Measurements from ENCODE around the gene MALL. TPM values are rescaled to one million over a fixed set of nuclear protein-coding genes. Genes with fewer than 3 reads are reported as not detected.

MALL gene
- total and polyA plus RNA-seq, 9 of the 15 experiments (the other 6 are each of a cell fraction or from before 2014, with no cell fraction given): 0.24 TPM; not detected in 8

Small RNA genes within 50 kb of the gene (microRNA-seq; reads per million reads assigned to microRNA genes)
- not detected for gene MIR4267 (ENCODE audit: borderline microRNAs expressed)
- not detected for gene MIR4436B1 (ENCODE audit: borderline microRNAs expressed)

Small RNA genes within 50 kb of the gene (small RNA-seq; reads per million reads assigned to genes)
- gene MIR4267 (not detected), gene MIR4436B1 (not detected)

Other genes starting within 250 kb of the MALL start
- 0.77 and 1.2 TPM in 2 replicates for gene LIMS3, start 217.1 kb downstream of the MALL start, total RNA-seq (2014; rRNA removed)
- 2.1 and 2.9 TPM in 2 replicates for gene LIMS3, start 217.1 kb downstream of the MALL start, total RNA-seq (2014; rRNA removed; fragmentation: Illumina TruSeq; extraction: Trizol)
- gene LIMS3, start 217.1 kb downstream of the MALL start, total RNA-seq (2015; rRNA removed; fragmentation: Illumina TruSeq; extraction: Trizol): 0.36 and 2.1 TPM in 2 replicates
- 0.74 and 1.8 TPM in 2 replicates for gene LIMS3, start 217.1 kb downstream of the MALL start, total RNA-seq (2021)
- gene LIMS3, start 217.1 kb downstream of the MALL start, polyA plus RNA-seq (2011; rRNA removed): 1.5 and 4.5 TPM in 2 replicates
- 1.2 and 1.5 TPM in 2 replicates for gene LIMS3, start 217.1 kb downstream of the MALL start, polyA plus RNA-seq (2014; fragmentation: Illumina TruSeq; extraction: Trizol)
- 1 to 10 TPM; 1.5 to 1.9 TPM for gene LIMS3, start 217.1 kb downstream of the MALL start, polyA plus RNA-seq (2014; fragmentation: Nextera tagmentation; extraction: Ambion mirVana)
- gene LIMS3, start 217.1 kb downstream of the MALL start, polyA plus RNA-seq (2014; rRNA removed): 0.73 and 1.9 TPM in 2 replicates
- gene NPHP1, start 89.2 kb upstream of the MALL start, total RNA-seq (2014; rRNA removed): 0.32 TPM in 1 of 2 replicates, not detected in the other
- not detected in 2 replicates for gene NPHP1, start 89.2 kb upstream of the MALL start, total RNA-seq (2014; rRNA removed; fragmentation: Illumina TruSeq; extraction: Trizol)
- gene NPHP1, start 89.2 kb upstream of the MALL start, total RNA-seq (2015; rRNA removed; fragmentation: Illumina TruSeq; extraction: Trizol): not detected in 2 replicates
- not detected in 2 replicates for gene NPHP1, start 89.2 kb upstream of the MALL start, total RNA-seq (2021)
- gene NPHP1, start 89.2 kb upstream of the MALL start, polyA plus RNA-seq (2011; rRNA removed): 0.11 and 0.15 TPM in 2 replicates
- not detected in 2 replicates for gene NPHP1, start 89.2 kb upstream of the MALL start, polyA plus RNA-seq (2014; fragmentation: Illumina TruSeq; extraction: Trizol)
- under 1 TPM; 0.14 to 0.27 TPM for gene NPHP1, start 89.2 kb upstream of the MALL start, polyA plus RNA-seq (2014; fragmentation: Nextera tagmentation; extraction: Ambion mirVana)
- not detected in 2 replicates for gene NPHP1, start 89.2 kb upstream of the MALL start, polyA plus RNA-seq (2014; rRNA removed)
- gene MTLN, start 96.7 kb upstream of the MALL start, total RNA-seq (2014; rRNA removed): 76.0 and 97.6 TPM in 2 replicates
- 7.5 and 10.5 TPM in 2 replicates for gene MTLN, start 96.7 kb upstream of the MALL start, total RNA-seq (2014; rRNA removed; fragmentation: Illumina TruSeq; extraction: Trizol)
- gene MTLN, start 96.7 kb upstream of the MALL start, total RNA-seq (2015; rRNA removed; fragmentation: Illumina TruSeq; extraction: Trizol): 39.4 and 39.7 TPM in 2 replicates
- gene MTLN, start 96.7 kb upstream of the MALL start, total RNA-seq (2021): 41.3 and 50.2 TPM in 2 replicates
- 33.9 and 34.1 TPM in 2 replicates for gene MTLN, start 96.7 kb upstream of the MALL start, polyA plus RNA-seq (2011; rRNA removed)
- 7.3 and 32.2 TPM in 2 replicates for gene MTLN, start 96.7 kb upstream of the MALL start, polyA plus RNA-seq (2014; fragmentation: Illumina TruSeq; extraction: Trizol)
- gene MTLN, start 96.7 kb upstream of the MALL start, polyA plus RNA-seq (2014; fragmentation: Nextera tagmentation; extraction: Ambion mirVana): 10 to 100 TPM; 25.3 to 51.2 TPM
- 109 and 129 TPM in 2 replicates for gene MTLN, start 96.7 kb upstream of the MALL start, polyA plus RNA-seq (2014; rRNA removed)